Heart left ventricle (tissue), 16 donors: ENCODE measurements around the gene GAN. TPM values are rescaled to one million over a fixed set of nuclear protein-coding genes. Genes with fewer than 3 reads are reported as not detected.

Source experiments
- ATAC-seq, 4 donors: fragments of 200-7000 bp; cut with Tn5 transposase; one replicate each; pipeline ENCODE4 v1.9.1; 2020 to 2022; ENCODE audit warnings: moderate library complexity in 4 of 4, mild to moderate bottlenecking in 3 of 4, moderate number of reproducible peaks in 1 of 4
- DNase-seq, 5 donors: peaks; one replicate each; pipeline ENCODE4 v3.0.0-alpha.2; 2020
- H3K27ac ChIP-seq, 12 donors: fragments of 200-600 bp; sonication (generic) in 4 of 12; one replicate each; pipeline versions ENCODE4 v1.5.0 to v1.8.0; 2016 to 2022; ENCODE audit warnings: mild to moderate bottlenecking in 2 of 12
- H3K27me3 ChIP-seq, 9 donors: fragments of 200-600 bp; sonication (generic) in 2 of 9; one replicate each; pipeline versions ENCODE4 v1.5.1 to v1.8.0; 2016 to 2022; ENCODE audit warnings: mild to moderate bottlenecking in 3 of 9
- H3K36me3 ChIP-seq, 9 donors: fragments of 200-600 bp; sonication (generic) in 2 of 9; one replicate each; pipeline versions ENCODE4 v1.5.0 to v1.8.0; 2018 to 2022; ENCODE audit warnings: mild to moderate bottlenecking in 2 of 9
- H3K4me1 ChIP-seq, 12 donors: fragments of 200-600 bp; sonication (generic) in 4 of 12; one replicate each; pipeline versions ENCODE4 v1.5.0 to v1.8.0; 2016 to 2022; ENCODE audit warnings: mild to moderate bottlenecking in 3 of 12
- H3K4me3 ChIP-seq, 12 donors: fragments of 200-600 bp; sonication (generic) in 4 of 12; one replicate each; pipeline versions ENCODE4 v1.5.0 to v1.8.0; 2017 to 2022; ENCODE audit warnings: mild to moderate bottlenecking in 9 of 12, moderate library complexity in 4 of 12
- H3K9me3 ChIP-seq, 12 donors: fragments of 200-600 bp; sonication (generic) in 4 of 12; one replicate each; pipeline versions ENCODE4 v1.5.0 to v1.8.0; 2016 to 2022; ENCODE audit warnings: mild to moderate bottlenecking in 1 of 12
- CTCF ChIP-seq, 12 donors: fragments of 200-600 bp; sonication (generic) in 4 of 12; IDR thresholded peaks; one replicate each; pipeline versions ENCODE4 v1.5.0 to v1.8.0; 2018 to 2022; ENCODE audit warnings: antibody characterized with exemption in 12 of 12, mild to moderate bottlenecking in 5 of 12
- POLR2A ChIP-seq, 2 donors: fragments of 450-650 bp; IDR thresholded peaks; one replicate each; pipeline ENCODE4 v1.6.1; 2017; ENCODE audit warnings: antibody characterized with exemption in 2 of 2, mild to moderate bottlenecking in 2 of 2, moderate library complexity in 2 of 2
- WGBS, 4 donors: extraction: QIAGEN DNeasy Blood & Tissue Kit in 2 of 4; methylation state at CpG; one replicate each; pipeline versions ENCODE4 v1.1.5 to v1.1.7; 2013 to 2018; 5-methylcytosine and 5-hydroxymethylcytosine counted together
- intact Hi-C, 10 donors: fragments of 100-400 bp; cut with DNase I; formaldehyde crosslinking; loops; one replicate each; pipeline versions ENCODE4 v1.11.1 to v1.14.2; 2022
- polyA plus RNA-seq, 2 donors: library from polyadenylated mRNA; stranded (reverse); fragments of 200-250 nt; gene quantifications; one replicate each; pipeline ENCODE4 v1.2.3, GENCODE V29; 2013
- total RNA-seq, 9 donors: library from RNA; depleted of rRNA in 2 of 9; stranded (reverse); fragments of >200 nt in 2 of 9; fragmentation: NEBNext Ultra II Directional in 3 of 9; extraction: Animal tissue kit (Norgen Biotek cat#: 25700) in 3 of 9; gene quantifications; one replicate each; pipeline versions ENCODE4 v1.1.0 to v1.2.4, GENCODE V29; 2016 to 2023
- donor health status: ischemic (EF 13 %, LVEDD 7.1; RV severe dilation, severe dysfunction).
- donor health status: healthy with polysubstance abuse.
- donor health status: DM: no; HTN: yes; CAD: no.
- donor health status: DM: no; HTN: no; CAD: no.
- donor health status: ischemic (EF 25% LVEDD 6.9; RV normal size, moderate dysfunction).
- donor health status: ischemic (EF 25% LVEDD 5.7; RV mildly dilated, moderate dysfunction).
- donor health status: healthy.
- donor health status: DM: yes; HTN: yes; CAD: no.
- donor health status: ischemic (EF 35%, LVEDD 5.7; RV mildly dilated, moderate dysfunction).
- donor health status: nonischemic (EF 11% LVEDD 7.7; RV severe dilation, severe dysfunction).
- donor health status: DM: yes; HTN: yes; CAD: no.
- donor health status: PGD.
- donor health status: ischemic (EF 29% LVEDD 5.4; RV normal size, mild dysfunction).
- donor health status: nonischemic (EF 23%, LVEDD 6.1; RV moderate dilation, normal function).

Gene GAN
- total and polyA plus RNA-seq, 11 donors = 1.6 to 17.7 (median 11.5) TPM

- WGBS, 4 donors = 86 to 98% (median 96%) methylated on average over 1 of the region's 1 CpG
- Histone ChIP-seq H3K9me3 (no peaks in the 10 kb centered on the region), H3K27me3 (no peaks in the 10 kb centered on the region), H3K4me1 (no peaks in the 10 kb centered on the region), H3K27ac (no peak overlapping the region), H3K4me3 (no peak overlapping the region), H3K36me3 (no peaks in the 10 kb centered on the region)
- no peak for ATAC-seq
- TF ChIP-seq CTCF (IDR thresholded peaks at IDR 0.05) = no peak
- TF ChIP-seq POLR2A (IDR thresholded peaks at IDR 0.05) = no peak
- DNase-seq = no peak
- intact Hi-C loops = no loop called here
These were observed 28.6 kb upstream of the GAN start for GRCh38 chr16:81286190-81286589.

- H3K4me1 ChIP-seq = no peaks in the 10 kb centered on the region
- no peak overlapping the region for H3K4me3 ChIP-seq
- intact Hi-C loops = no loop called here
- no peak for ATAC-seq
- DNase-seq = no peak
- TF ChIP-seq CTCF (IDR thresholded peaks at IDR 0.05) (no peak), POLR2A (IDR thresholded peaks at IDR 0.05) (no peak)
- WGBS, 4 donors = 81 to 90% (median 85%) methylated on average over 9 of the region's 9 CpGs
- H3K36me3 ChIP-seq = no peaks in the 10 kb centered on the region
- H3K27ac ChIP-seq = no peak overlapping the region
- no peaks in the 10 kb centered on the region for H3K27me3 ChIP-seq
- H3K9me3 ChIP-seq = no peaks in the 10 kb centered on the region
These were observed 23.6 kb upstream of the GAN start for GRCh38 chr16:81291117-81291516.

GRCh38 chr16:81292936-81293335 is 21.8 kb upstream of the GAN start:
- ATAC-seq = no peak

More at GRCh38 chr16:81292936-81293335, 21.8 kb upstream of the GAN start:
- no peak for DNase-seq
- H3K27me3 ChIP-seq = no peaks in the 10 kb centered on the region
- WGBS, 4 donors = 87 to 92% (median 89%) methylated on average over 5 of the region's 5 CpGs
- TF ChIP-seq POLR2A (IDR thresholded peaks at IDR 0.05) = no peak
- TF ChIP-seq CTCF (IDR thresholded peaks at IDR 0.05) = no peak
- intact Hi-C loops = no loop called here
- no peak overlapping the region for H3K27ac ChIP-seq
- H3K4me1 ChIP-seq = no peaks in the 10 kb centered on the region
- no peaks in the 10 kb centered on the region for H3K9me3 ChIP-seq
- no peaks in the 10 kb centered on the region for H3K36me3 ChIP-seq
- H3K4me3 ChIP-seq = no peak overlapping the region
